PC-3 (cell line): ENCODE measurements around the gene SLC7A5. TPM values are rescaled to one million over a fixed set of nuclear protein-coding genes. Genes with fewer than 3 reads are reported as not detected.

Experiments used
- ATAC-seq: fragments of 200-7000 bp; cut with Tn5 transposase; 2 replicates; pipeline ENCODE4 v1.9.1; 2020; ENCODE audit warnings: mild to moderate bottlenecking, moderate library complexity
- BruUV-seq: library from RNA; stranded (reverse); fragments of 400-500 nt; replicated peaks from 2 replicates; lab custom pipeline; 2021; lab: Mats Ljungman, UMichigan
- CTCF ChIA-PET: fragments of 300-600 bp; sonication (Branson Sonifier 250); formaldehyde crosslinking; loops from one replicate; lab custom pipeline; 2022; ENCODE audit warnings: antibody characterized with exemption; lab: Charles Lee
- POLR2A ChIA-PET: fragments of 300-600 bp; sonication (Branson Sonifier 250); formaldehyde crosslinking; loops from one replicate; lab custom pipeline; 2022; ENCODE audit warnings: antibody characterized with exemption; ENCODE audit not compliant: unreplicated experiment; lab: Charles Lee
- DNase-seq: peaks from one replicate; pipeline ENCODE4 v3.0.0-alpha.2; 2015
- H2AFZ ChIP-seq: fragments of 300-600 bp; sonication (generic); 2 replicates; pipeline ENCODE4 v1.6.0; 2016; ENCODE audit warnings: antibody characterized with exemption, low read length
- H3F3A ChIP-seq: fragments of 300-600 bp; sonication (generic); one replicate; pipeline ENCODE4 v1.6.0; 2017; ENCODE audit warnings: antibody characterized with exemption, low read length, control low read depth, mild to moderate bottlenecking; ENCODE audit not compliant: unreplicated experiment
- H3K27ac ChIP-seq: fragments of 300-600 bp; sonication (generic); 2 replicates; pipeline ENCODE4 v1.5.1; 2016; ENCODE audit warnings: mild to moderate bottlenecking, low read length
- H3K27me3 ChIP-seq: fragments of 300-600 bp; sonication (generic); 2 replicates; pipeline ENCODE4 v1.6.1; 2016; ENCODE audit warnings: low read length, mixed read lengths
- H3K36me3 ChIP-seq: fragments of 300-600 bp; sonication (generic); 2 replicates; pipeline ENCODE4 v1.6.1; 2016; ENCODE audit warnings: low read depth, mixed run types, low read length, mixed read lengths
- H3K4me1 ChIP-seq: fragments of 300-600 bp; sonication (generic); 2 replicates; pipeline ENCODE4 v1.5.1; 2016; ENCODE audit warnings: low read length; ENCODE audit not compliant: insufficient read depth
- H3K4me2 ChIP-seq: fragments of 300-600 bp; sonication (generic); 2 replicates; pipeline ENCODE4 v1.6.0; 2016; ENCODE audit warnings: low read length
- H3K4me3 ChIP-seq: fragments of 300-600 bp; sonication (generic); 2 replicates; pipeline ENCODE4 v1.5.1; 2016; ENCODE audit warnings: mild to moderate bottlenecking, low read length, mixed read lengths
- H3K79me2 ChIP-seq: fragments of 300-600 bp; sonication (generic); 2 replicates; pipeline ENCODE4 v1.6.1; 2017; ENCODE audit warnings: low read length, mixed read lengths
- H3K9ac ChIP-seq: fragments of 300-600 bp; sonication (generic); 2 replicates; pipeline ENCODE4 v1.6.0; 2016; ENCODE audit warnings: mild to moderate bottlenecking, low read length
- H3K9me2 ChIP-seq: fragments of 300-600 bp; sonication (generic); replicated peaks from 2 replicates; pipeline ENCODE4 v1.6.1; 2016; ENCODE audit warnings: mixed run types, low read length, mixed read lengths
- H3K9me3 ChIP-seq: fragments of 300-600 bp; sonication (generic); 2 replicates; pipeline ENCODE4 v1.6.1; 2016; ENCODE audit warnings: low read length, mixed read lengths
- H4K20me1 ChIP-seq: fragments of 300-600 bp; sonication (generic); 2 replicates; pipeline ENCODE4 v1.6.1; 2016; ENCODE audit warnings: low read length, mixed read lengths
- EZH2 ChIP-seq: fragments of 300-600 bp; sonication (generic); IDR thresholded peaks from one replicate; pipeline ENCODE4 v1.6.1; 2017; ENCODE audit warnings: antibody characterized with exemption, mild to moderate bottlenecking, low read length; ENCODE audit not compliant: unreplicated experiment
- EZH2phosphoT487 ChIP-seq: fragments of 300-600 bp; sonication (generic); IDR thresholded peaks from 2 replicates; pipeline ENCODE4 v1.6.1; 2018; ENCODE audit warnings: mild to moderate bottlenecking, antibody characterized with exemption, low read length, borderline replicate concordance
- intact Hi-C: fragments of 100-400 bp; cut with micrococcal nuclease; formaldehyde crosslinking; loops from 2 replicates; pipeline ENCODE4 v1.9.0; 2023
- total RNA-seq: library from RNA; depleted of rRNA; stranded (reverse); fragments of >200 nt; gene quantifications from 2 replicates; pipeline ENCODE4 v1.2.3, GENCODE V29; 2014
- TF ChIP-seq, protein P1 (sequence below): fragments of 300-600 bp; sonication (generic); conservative IDR thresholded peaks from 2 replicates; pipeline ENCODE4 v1.5.1; 2017; ENCODE audit warnings: antibody characterized with exemption, low read depth, mild to moderate bottlenecking, low read length

The SLC7A5 gene
- total RNA-seq, 1 experiment from 2014 or later, result 93.2 TPM

GRCh38 chr16:87784812-87785211, 84.5 kb downstream of the SLC7A5 start:
- H2AFZ ChIP-seq, result no peak overlapping the region
- no peak overlapping the region for H3K4me3 ChIP-seq
- peaks cover 5% of the 10 kb centered on the region for H3K4me1 ChIP-seq
- no peaks in the 10 kb centered on the region for H4K20me1 ChIP-seq
- H3K27ac ChIP-seq, result no peak overlapping the region
- intact Hi-C loops, result no loop called here
- H3K36me3 ChIP-seq, result no peaks in the 10 kb centered on the region
- no peak for ATAC-seq
- no peaks in the 10 kb centered on the region for H3K9me2 ChIP-seq
- TF ChIP-seq EZH2 (no peak), EZH2phosphoT487 (no peak)
- TF ChIP-seq, protein P1, sequence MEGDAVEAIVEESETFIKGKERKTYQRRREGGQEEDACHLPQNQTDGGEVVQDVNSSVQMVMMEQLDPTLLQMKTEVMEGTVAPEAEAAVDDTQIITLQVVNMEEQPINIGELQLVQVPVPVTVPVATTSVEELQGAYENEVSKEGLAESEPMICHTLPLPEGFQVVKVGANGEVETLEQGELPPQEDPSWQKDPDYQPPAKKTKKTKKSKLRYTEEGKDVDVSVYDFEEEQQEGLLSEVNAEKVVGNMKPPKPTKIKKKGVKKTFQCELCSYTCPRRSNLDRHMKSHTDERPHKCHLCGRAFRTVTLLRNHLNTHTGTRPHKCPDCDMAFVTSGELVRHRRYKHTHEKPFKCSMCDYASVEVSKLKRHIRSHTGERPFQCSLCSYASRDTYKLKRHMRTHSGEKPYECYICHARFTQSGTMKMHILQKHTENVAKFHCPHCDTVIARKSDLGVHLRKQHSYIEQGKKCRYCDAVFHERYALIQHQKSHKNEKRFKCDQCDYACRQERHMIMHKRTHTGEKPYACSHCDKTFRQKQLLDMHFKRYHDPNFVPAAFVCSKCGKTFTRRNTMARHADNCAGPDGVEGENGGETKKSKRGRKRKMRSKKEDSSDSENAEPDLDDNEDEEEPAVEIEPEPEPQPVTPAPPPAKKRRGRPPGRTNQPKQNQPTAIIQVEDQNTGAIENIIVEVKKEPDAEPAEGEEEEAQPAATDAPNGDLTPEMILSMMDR, result no peak
- H3K9me3 ChIP-seq, result no peaks in the 10 kb centered on the region
- DNase-seq, result no peak
- H3K79me2 ChIP-seq, result no peaks in the 10 kb centered on the region
- BruUV-seq, result no TSS peak
- no peak overlapping the region for H3K4me2 ChIP-seq
- ChIA-PET POLR2A (no interaction called here), CTCF (no interaction called here)
- H3F3A ChIP-seq, result no peaks in the 10 kb centered on the region
- no peak overlapping the region for H3K9ac ChIP-seq
- H3K27me3 ChIP-seq, result no peaks in the 10 kb centered on the region

DNA sequence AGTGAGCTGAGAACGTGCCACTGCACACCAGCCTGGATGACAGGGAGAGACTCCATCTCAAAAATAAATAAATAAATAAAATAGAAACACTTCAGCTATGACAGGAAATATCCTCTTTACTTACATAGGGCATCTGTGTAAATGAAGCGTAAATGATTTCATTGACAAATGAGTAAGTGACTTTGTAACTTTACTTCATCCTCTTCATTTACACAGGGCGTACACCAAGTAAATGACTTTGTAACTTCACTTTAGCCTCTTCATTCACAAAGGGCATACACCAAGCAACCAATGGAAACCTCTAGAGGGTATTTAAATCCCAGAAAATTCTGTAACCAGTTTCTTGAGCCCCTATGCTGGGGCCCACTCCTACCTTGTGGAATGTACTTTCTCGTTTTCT, 87.3 kb downstream of the SLC7A5 start:
- Histone ChIP-seq H3K4me3 (no peak overlapping the region), H3K79me2 (no peaks in the 10 kb centered on the region), H3K9ac (no peak overlapping the region), H3K9me3 (no peaks in the 10 kb centered on the region), H3K27ac (no peak overlapping the region), H3K4me1 (peaks cover 10% of the 10 kb centered on the region), H3F3A (no peaks in the 10 kb centered on the region), H2AFZ (no peak overlapping the region), H3K36me3 (no peaks in the 10 kb centered on the region), H4K20me1 (no peaks in the 10 kb centered on the region), H3K27me3 (no peaks in the 10 kb centered on the region), H3K9me2 (no peaks in the 10 kb centered on the region), H3K4me2 (no peak overlapping the region)
- DNase-seq, result no peak
- BruUV-seq, result no TSS peak
- TF ChIP-seq EZH2phosphoT487 (no peak), EZH2 (no peak)
- TF ChIP-seq, protein P1, result no peak
- intact Hi-C loops, result no loop called here
- POLR2A ChIA-PET, result interaction anchor here (0.6 kb wide), 1 partner anchor 143 kb away, joined by 6 read pairs; no protein-coding TSS in a partner anchor
- ATAC-seq, result no peak
- CTCF ChIA-PET, result no interaction called here

DNA sequence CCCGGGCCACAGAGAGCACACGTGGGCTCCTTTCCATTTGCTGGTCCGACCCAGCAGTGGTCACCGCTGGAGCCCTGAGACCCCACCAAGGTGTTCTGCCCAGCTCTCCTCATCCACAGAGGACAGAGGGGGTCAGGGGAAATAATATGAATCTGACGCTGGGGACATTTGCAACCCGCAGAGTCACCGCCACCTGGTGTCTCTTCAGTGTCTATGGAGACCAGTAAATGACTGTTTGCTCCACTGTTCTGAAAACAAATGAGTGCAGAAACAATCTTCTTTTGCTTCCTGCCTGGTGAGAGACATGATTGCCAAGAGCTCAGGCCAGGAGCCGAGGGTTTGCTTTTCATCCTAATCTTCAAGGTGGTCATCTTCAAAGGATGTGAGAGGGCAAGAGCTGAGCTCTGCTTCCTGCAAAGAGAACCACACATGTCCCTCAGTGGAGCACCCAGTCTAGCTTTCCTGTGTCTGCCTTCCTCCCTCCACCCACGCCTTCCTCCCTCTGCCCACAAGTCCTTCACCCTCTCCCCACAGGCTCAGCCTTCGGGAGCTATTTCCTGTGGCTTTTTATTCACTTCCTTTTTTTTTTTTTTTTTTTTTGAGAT, 88.8 kb downstream of the SLC7A5 start:
- ATAC-seq, result no peak
- POLR2A ChIA-PET, result no interaction called here
- H3K4me1 ChIP-seq, result peaks cover 10% of the 10 kb centered on the region

More for the DNA sequence above, 88.8 kb downstream of the SLC7A5 start:
- H3K9me3 ChIP-seq, result no peaks in the 10 kb centered on the region
- BruUV-seq, result no TSS peak
- no peaks in the 10 kb centered on the region for H3F3A ChIP-seq
- no peaks in the 10 kb centered on the region for H3K36me3 ChIP-seq
- H3K79me2 ChIP-seq, result no peaks in the 10 kb centered on the region
- no peaks in the 10 kb centered on the region for H3K9me2 ChIP-seq
- H3K4me2 ChIP-seq, result no peak overlapping the region
- no peak overlapping the region for H2AFZ ChIP-seq
- no peak overlapping the region for H3K9ac ChIP-seq
- no peaks in the 10 kb centered on the region for H4K20me1 ChIP-seq
- no peak for DNase-seq
- CTCF ChIA-PET, result no interaction called here
- no peak for TF ChIP-seq EZH2
- no peak for TF ChIP-seq EZH2phosphoT487
- TF ChIP-seq, protein P1, result no peak
- H3K27me3 ChIP-seq, result no peaks in the 10 kb centered on the region
- intact Hi-C loops, result no loop called here
- no peak overlapping the region for H3K27ac ChIP-seq
- H3K4me3 ChIP-seq, result no peak overlapping the region
